HG02642 (cell line): Measurements from ENCODE around the gene DLX2.
A peak's percentile ranks its signal among the peaks of the same experiment; 100 is the strongest.
"Not testable (repeated sequence)": the region's sequence is repeated elsewhere in the genome, so short reads cannot be mapped to it uniquely, and the experiment has no call there.

Experiments used
- ATAC-seq: cut with Tn5 transposase; IDR thresholded peaks from one replicate; pipeline ENCODE4 v1.9.1; 2021; ENCODE audit warnings: mild to moderate bottlenecking; ENCODE audit not compliant: unreplicated experiment, poor library complexity

The DLX2 gene

GRCh38 chr2:172102391-172103359, at the start of gene DLX2:
Gene DLX2, minus strand, starts transcription at chr2:172102900. Its CDS starts 362 bp downstream, at chr2:172102538.
- ATAC-seq = peak; percentile 79

- ATAC-seq = no peak
Observed at GRCh38 chr2:172147944-172148650, 45.4 kb upstream of the DLX2 start.

DNA sequence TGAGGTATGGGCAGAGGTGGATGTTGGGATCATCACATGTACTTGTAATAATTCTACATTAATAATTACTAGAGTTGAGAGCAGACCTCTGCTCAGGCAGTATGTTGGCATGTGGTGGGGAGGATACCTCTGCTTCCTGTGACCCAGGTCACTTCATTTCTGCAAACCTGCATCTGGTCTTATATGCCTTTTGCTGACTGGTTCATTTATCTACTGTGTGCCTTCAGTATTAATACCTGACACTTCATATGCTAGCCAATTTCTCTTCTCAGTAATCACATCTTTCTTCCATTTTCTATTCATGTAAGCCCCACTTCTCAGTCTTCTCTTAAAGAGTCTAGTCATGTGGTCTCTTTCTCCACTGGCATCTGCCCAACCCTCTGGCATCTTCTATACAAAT, 41.1 kb upstream of the DLX2 start:
- ATAC-seq = no peak

GRCh38 chr2:172138727-172139126, 36.0 kb upstream of the DLX2 start:
- ATAC-seq = not testable (repeated sequence)

DNA sequence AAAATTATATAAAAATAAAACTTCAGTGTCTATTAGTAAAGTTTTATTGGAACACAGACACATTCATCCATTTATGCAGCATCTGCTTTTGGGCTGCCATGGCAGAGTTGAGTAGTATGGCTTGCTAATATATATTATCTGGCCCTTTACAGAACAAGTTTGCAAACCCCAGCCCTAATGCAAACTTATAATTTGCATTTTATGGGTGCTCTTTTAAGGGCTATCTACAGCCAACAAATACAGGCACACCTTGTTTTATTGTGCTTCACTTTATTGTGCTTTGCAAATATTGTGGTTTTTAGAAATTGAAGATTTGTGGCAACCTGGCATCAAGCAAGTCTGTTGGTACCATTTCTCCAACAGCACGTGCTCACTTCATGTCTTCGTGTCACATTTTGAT, 35.2 kb upstream of the DLX2 start:
- ATAC-seq = no peak

- ATAC-seq = no peak
Observed at GRCh38 chr2:172137109-172137508, 34.4 kb upstream of the DLX2 start.

- ATAC-seq = no peak
Observed at GRCh38 chr2:172135446-172135845, 32.7 kb upstream of the DLX2 start.

DNA sequence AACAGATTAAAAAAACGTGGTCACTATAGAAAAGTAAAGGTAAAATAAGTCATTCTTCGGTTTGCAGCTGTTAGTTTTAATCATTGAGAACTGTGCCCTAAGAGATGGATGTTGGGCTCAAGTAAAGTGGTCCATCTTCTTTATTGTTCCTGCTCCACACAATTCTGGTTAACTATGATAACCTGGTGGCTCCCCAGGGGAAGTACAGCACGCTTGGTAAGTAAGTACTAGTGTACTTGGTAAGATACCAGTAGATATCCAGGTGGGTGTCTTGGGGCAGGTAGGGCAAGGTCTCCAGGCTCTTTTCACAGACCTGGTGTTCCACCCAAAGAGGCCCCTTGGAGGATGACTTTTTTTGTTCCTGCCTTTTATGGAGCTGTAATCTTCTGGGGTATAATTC, 31.6 kb upstream of the DLX2 start:
- ATAC-seq = no peak

DNA sequence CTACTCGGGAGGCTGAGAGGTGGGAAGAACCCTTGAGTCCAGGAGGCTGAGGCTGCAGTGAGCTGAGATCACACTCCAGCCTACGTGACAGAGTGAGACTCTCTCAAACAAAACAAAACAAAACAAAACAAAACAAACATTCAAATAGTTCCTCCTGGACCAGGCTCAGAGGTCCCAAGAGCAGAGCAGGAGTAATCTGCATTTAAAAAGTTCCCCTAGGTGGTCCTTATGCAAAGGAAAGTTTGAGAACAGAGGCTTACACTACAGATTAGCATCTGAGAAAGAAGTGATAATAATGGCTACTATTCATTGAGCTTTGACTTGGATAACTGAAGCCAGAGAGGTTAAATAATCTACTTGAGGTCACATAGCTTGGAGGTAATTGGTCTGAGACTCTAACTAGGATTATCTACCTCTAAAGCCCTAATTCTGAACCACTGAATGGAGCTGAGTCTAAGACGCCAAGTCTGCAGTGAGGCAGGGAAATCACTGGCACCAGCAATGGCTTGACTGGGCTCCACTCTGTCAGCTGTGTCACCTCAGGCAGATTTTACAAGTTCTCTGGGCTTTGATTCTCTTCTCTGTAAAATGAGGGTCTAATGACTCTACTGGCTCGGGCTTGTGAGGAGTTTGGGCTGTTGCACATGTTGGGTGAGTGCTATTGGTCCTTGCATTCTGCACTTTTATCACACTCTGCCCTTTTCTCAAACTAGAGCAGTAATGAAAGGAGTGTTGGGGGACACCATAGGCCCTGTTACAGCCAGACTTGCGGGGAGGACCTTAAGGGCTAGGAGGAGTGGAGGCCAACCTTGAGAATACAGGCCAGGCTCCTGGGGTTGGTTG, 29.2 kb upstream of the DLX2 start:
- ATAC-seq = no peak

GRCh38 chr2:172129404-172129803, 26.7 kb upstream of the DLX2 start:
- ATAC-seq = no peak

GRCh38 chr2:172128484-172128883, 25.8 kb upstream of the DLX2 start:
- no peak for ATAC-seq

DNA sequence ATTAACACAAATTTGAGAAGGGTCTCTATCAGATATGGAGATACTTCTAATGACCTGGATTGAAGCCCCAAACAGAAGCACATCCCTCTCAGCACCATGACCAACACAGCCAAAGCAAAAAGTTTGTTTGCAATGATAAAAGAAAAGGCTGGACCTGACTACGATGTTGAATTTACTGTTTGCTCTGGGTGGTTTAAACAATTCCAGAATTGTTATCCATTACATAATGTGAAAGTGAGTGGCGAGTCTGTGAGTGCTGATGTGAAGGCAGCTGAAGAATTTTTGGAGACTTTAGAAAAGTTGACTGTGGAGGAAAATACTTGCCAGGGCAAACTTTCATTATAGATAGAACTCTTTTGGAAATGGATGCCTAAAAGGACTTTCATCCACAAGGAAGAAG, 17.4 kb upstream of the DLX2 start:
- ATAC-seq = no peak

DNA sequence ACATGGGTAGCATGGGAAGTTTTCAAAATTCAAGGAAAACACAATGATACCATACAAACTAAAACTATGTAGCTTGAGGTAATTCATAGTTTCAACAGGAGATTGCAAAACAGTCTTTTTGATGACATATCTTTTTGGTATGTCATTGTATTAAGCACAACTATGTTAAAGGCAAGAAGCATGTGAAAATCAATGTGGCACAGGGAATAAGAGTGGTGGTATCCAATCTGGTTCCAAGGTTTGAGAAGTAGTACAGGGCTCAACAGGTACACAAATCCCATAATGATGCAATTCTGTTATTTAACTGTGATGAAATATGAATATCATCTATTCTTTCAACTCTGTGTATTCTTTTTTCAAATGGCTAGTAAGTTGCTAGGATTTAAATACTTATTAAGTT, 16.4 kb upstream of the DLX2 start:
- no peak for ATAC-seq

DNA sequence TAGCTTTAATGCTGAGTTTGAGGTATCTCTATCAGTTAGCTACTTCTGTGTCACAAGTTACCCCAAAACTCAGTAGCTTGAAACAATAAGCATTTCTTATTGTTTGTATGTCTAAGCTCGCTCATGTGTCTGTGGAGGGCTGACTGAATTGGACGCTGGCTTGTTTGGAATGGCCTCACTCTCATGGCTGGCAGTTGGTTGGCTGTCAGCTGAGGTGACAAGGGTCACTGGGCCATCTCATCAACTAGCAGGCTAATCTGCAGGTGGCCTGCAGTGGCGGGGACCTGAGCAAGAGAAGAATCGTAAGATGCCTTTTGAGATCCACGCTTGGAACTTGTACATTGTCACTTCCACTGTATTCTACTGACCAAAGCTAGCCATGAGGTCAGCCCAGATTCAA, 13.4 kb upstream of the DLX2 start:
- no peak for ATAC-seq

GRCh38 chr2:172114579-172114978, 11.9 kb upstream of the DLX2 start:
- ATAC-seq = no peak

DNA sequence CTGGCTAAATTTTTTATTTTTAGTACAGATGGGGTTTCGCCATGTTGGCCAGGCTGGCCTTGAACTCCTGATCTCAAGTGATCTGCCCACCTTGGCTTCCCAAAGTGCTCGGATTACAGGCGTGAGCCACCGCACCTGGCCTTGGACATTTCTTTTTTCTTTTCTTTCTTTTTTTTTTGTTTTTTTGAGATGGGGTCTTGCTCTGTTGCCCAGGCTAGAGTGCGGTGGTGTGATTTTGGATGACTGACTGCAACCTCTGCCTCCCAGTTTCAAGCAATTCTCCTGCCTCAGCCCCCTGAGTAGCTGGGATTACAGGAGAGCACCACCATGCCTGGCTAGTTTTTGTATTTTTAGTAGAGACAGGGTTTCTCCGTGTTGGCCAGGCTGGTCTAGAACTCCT, 11.5 kb upstream of the DLX2 start:
- ATAC-seq = not testable (repeated sequence)

DNA sequence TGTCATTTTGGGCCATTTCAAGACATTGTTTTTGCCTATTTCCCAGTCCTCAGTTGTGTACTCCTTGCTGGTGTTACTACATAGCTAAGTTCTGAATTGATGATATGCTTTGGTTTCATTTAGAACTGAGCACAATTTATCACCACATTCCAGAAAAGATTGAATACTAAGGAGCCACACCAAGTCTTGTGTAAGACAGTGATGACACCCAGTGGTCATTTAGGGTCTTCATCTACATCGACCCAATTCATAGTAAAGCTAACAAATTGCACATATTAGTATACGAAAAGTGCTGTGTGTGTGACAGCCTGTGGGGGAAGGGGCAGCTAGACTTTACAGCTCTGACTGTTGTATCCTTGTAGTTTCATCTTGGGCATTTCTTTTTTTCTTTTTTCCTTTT, 10.9 kb upstream of the DLX2 start:
- no peak for ATAC-seq

DNA sequence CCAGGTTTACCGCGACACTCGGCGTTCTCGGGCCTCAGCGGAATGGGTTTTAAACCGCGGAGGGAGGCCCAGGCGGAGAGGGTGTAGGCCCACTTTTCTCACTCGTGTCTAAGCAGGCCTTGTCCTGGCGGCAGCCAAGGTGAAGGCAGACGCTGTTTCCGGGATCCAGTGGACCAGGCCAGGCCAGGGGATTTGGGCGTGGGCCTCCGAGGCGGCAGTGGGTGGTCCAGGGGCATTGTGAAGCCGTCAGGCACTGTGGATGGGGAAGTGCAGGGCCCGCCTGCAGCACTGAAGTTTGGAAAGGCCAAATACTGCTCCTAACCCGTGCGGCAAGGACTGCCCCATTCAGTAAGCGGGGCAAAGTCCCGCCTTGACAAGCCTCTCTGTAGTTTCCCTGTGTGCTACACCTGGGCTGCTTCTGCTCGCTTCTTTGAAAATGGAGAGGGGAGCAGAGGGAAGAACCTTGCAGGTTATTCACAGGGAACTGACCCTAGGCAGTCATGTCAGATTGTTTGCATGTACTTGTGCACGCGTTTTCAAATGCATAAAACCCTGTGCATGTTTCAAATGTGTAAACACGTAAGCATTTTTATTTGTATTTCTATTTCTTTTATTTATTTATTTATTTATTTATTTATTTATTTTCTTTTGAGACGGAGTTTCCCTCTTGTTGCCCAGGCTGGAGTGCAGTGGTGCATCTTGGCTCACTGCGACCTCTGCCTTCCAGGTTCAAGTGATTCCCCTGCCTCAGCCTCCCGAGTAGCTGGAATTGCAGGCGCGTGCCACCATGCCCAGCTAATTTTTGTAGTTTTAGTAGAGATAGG, 7.5 kb upstream of the DLX2 start:
- ATAC-seq = no peak

DNA sequence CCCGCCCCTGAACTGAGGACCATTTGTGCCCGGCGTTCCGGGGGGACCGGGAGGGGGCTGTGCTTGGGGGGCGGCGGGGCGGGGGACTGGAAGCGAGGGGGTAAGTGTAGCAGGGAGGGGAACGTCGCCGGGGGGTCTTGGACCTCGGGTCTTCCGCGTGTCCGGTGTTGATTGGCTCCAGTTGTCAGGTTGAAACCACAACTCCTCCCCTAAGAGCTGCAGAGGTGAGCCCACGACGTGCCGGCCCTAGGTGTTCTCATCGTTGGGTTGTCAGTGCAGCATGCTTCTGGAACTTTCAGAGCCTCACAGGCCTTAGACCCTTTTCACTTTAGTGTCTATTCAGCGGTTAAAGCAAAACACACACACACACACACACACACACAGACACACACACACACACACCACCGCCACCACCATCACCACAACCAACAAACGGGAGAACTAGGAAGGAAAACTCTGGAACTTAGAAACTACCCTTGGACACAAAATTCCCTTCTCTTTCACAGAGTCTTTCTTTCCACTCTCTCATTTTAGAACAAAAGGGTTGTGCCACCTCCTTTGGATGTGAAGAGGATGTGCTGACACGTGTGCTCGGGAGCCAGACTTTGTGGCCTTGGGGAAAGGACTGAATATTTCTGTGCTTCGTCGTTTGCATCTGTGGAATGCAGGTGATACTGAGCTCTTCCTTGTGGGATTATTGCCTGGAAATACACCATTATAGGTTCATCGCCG, 6.7 kb upstream of the DLX2 start:
- no peak for ATAC-seq
